Gastroesophageal sphincter (tissue), 4 donors: ENCODE measurements around the gene ITPK1. TPM values are rescaled to one million over a fixed set of nuclear protein-coding genes. Genes with fewer than 3 reads are reported as not detected.
"Not testable (repeated sequence)": the region's sequence is repeated elsewhere in the genome, so short reads cannot be mapped to it uniquely, and the experiment has no call there.

Experiments
- ATAC-seq: fragments of 150-250 bp; one replicate; pipeline ENCODE4 v1.9.1; 2016; ENCODE audit warnings: mild to moderate bottlenecking, moderate library complexity
- H3K27ac ChIP-seq, 4 donors: fragments of 200-600 bp; sonication (generic) in 3 of 4; 1 replicate in 3 of 4; 2 replicates in 1 of 4; pipeline ENCODE4 v1.5.1; 2016 to 2019
- H3K27me3 ChIP-seq: fragments of 200-600 bp; sonication (generic); one replicate; pipeline ENCODE4 v1.5.1; 2019
- H3K36me3 ChIP-seq, 2 donors: fragments of 200-600 bp; sonication (generic); one replicate each; pipeline ENCODE4 v1.5.1; 2019; ENCODE audit warnings: control low read depth in 1 of 2
- H3K4me1 ChIP-seq, 3 donors: fragments of 200-600 bp; sonication (generic); 1 replicate in 2 of 3; 2 replicates in 1 of 3; pipeline ENCODE4 v1.5.1; 2016 to 2019; ENCODE audit warnings: control low read depth in 2 of 3
- H3K4me3 ChIP-seq, 2 donors: fragments of 200-600 bp; sonication (generic); one replicate each; pipeline ENCODE4 v1.5.1; 2019; ENCODE audit warnings: mild to moderate bottlenecking in 1 of 2, moderate library complexity in 1 of 2
- H3K9me3 ChIP-seq, 3 donors: fragments of 200-600 bp; sonication (generic); one replicate each; pipeline ENCODE4 v1.5.1; 2017 to 2019; ENCODE audit warnings: control low read depth in 2 of 3
- EP300 ChIP-seq: sonication (generic); formaldehyde crosslinking; IDR thresholded peaks from one replicate; pipeline ENCODE4 v1.6.1; 2017; ENCODE audit warnings: antibody characterized with exemption, mild to moderate bottlenecking
- POLR2A ChIP-seq, 2 donors: fragments of 450-650 bp; IDR thresholded peaks; one replicate each; pipeline ENCODE4 v1.6.1; 2017; ENCODE audit warnings: antibody characterized with exemption in 2 of 2, mild to moderate bottlenecking in 2 of 2, moderate library complexity in 1 of 2
- POLR2AphosphoS5 ChIP-seq: sonication (generic); formaldehyde crosslinking; IDR thresholded peaks from one replicate; pipeline ENCODE4 v1.6.1; 2017; ENCODE audit warnings: antibody characterized with exemption
- WGBS, 2 donors: methylation state at CpG; one replicate each; pipeline ENCODE4 v1.1.5; 2018; ENCODE audit warnings: low coverage in 1 of 2; 5-methylcytosine and 5-hydroxymethylcytosine counted together
- total RNA-seq, 4 donors: library from RNA; depleted of rRNA; stranded (reverse); fragments of >200 nt; gene quantifications; one replicate each; pipeline ENCODE4 v1.1.0, GENCODE V29; 2016
- TF ChIP-seq, protein P1 (sequence below), 4 experiments: fragments of 200-600 bp in 2 of 4; fragments of 450-650 bp in 2 of 4; sonication (generic) in 1 of 4; IDR thresholded peaks; one replicate each; pipeline ENCODE4 v1.5.1; 2017 to 2019; ENCODE audit warnings: antibody characterized with exemption in 4 of 4, mild to moderate bottlenecking in 2 of 4, moderate library complexity in 2 of 4

Gene ITPK1
- total RNA-seq, 4 donors from 2014 or later, result 68.8 to 201 (median 134) TPM

DNA sequence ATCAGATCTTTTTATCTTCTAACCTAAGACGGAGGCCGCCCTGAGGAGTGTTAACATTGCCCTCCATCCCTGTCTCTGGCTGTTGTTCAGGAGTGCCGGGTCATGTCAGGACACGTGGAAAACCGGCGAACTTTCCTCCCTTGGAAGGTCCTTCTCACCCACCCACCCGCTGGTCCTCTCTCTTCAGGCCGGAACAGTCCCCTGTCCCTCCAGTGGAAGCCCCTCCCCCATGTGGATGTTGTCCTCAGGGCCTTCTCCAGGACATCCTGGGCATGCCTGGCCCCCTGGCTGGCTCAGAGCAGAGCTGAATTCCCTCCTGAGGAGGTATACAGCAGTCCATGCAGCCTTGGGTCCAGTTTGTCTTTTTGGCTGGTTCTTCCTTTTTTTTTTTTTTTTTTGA, 20.3 kb upstream of the ITPK1 start:
- Histone ChIP-seq H3K36me3 (no peaks in the 10 kb centered on the region), H3K27ac (no peak overlapping the region), H3K9me3 (no peaks in the 10 kb centered on the region), H3K4me1 (peaks cover 0 to 22% (median 0%) of the 10 kb centered on the region in 3 donors), H3K4me3 (no peak overlapping the region), H3K27me3 (no peaks in the 10 kb centered on the region)
- TF ChIP-seq POLR2A (IDR thresholded peaks at IDR 0.05), result no peak
- TF ChIP-seq POLR2AphosphoS5, result no peak
- TF ChIP-seq EP300, result no peak
- TF ChIP-seq, protein P1, sequence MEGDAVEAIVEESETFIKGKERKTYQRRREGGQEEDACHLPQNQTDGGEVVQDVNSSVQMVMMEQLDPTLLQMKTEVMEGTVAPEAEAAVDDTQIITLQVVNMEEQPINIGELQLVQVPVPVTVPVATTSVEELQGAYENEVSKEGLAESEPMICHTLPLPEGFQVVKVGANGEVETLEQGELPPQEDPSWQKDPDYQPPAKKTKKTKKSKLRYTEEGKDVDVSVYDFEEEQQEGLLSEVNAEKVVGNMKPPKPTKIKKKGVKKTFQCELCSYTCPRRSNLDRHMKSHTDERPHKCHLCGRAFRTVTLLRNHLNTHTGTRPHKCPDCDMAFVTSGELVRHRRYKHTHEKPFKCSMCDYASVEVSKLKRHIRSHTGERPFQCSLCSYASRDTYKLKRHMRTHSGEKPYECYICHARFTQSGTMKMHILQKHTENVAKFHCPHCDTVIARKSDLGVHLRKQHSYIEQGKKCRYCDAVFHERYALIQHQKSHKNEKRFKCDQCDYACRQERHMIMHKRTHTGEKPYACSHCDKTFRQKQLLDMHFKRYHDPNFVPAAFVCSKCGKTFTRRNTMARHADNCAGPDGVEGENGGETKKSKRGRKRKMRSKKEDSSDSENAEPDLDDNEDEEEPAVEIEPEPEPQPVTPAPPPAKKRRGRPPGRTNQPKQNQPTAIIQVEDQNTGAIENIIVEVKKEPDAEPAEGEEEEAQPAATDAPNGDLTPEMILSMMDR (IDR thresholded peaks at IDR 0.05), result no peak
- WGBS, 2 donors, result 67% methylated on average over 5 of the region's 8 CpGs; no CpG with 5 or more reads in 1 of the 2 donors
- no peak for ATAC-seq

DNA sequence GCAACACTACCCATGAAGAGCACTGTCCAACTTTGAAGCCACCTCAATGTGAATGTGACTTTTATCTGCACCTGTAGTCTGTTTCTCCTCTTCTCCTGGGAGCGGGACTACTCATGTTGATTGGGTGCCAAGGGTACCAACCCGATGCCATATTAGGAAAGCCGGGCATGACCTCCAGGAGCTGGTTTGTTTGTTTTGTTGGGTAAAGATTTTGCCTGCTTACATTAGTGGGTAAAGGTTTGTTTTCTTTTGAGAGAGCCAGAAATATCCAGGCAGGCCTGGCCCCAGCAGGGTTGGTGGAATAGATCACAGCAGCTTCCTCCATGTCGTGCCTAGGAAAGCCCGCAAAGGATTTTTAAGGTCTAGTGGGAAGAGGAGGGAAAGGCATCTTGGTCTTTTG, 19.7 kb upstream of the ITPK1 start:
- H3K36me3 ChIP-seq, result no peaks in the 10 kb centered on the region
- no peaks in the 10 kb centered on the region for H3K9me3 ChIP-seq
- TF ChIP-seq POLR2AphosphoS5 (no peak), EP300 (no peak), POLR2A (IDR thresholded peaks at IDR 0.05) (no peak)
- TF ChIP-seq, protein P1 (IDR thresholded peaks at IDR 0.05), result no peak
- 83 to 100% methylated on average over 1 of the region's 5 CpGs for WGBS, 2 donors
- H3K4me3 ChIP-seq, result no peak overlapping the region
- no peak for ATAC-seq
- H3K4me1 ChIP-seq, result peaks cover 0 to 22% (median 0%) of the 10 kb centered on the region in 3 donors
- H3K27ac ChIP-seq, result no peak overlapping the region
- no peaks in the 10 kb centered on the region for H3K27me3 ChIP-seq

DNA sequence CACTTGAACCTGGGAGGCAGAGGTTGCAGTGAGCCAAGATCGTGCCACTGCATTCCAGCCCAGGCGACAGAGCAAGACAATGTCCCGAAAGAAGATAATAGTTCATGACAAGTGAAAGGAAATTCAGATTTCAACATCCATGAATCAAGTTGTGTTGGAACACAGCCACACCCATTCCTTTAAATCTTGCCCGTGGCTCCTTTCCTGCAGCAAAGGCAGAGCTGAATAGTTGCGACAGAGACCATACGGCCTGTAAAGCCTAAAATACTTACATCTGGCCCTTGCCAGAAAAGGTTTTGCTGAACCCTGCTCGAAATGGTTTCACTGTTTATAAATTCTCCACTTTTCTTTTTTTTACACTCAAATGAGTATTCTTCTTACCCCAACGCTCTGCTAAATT, 17.7 kb upstream of the ITPK1 start:
- Histone ChIP-seq H3K9me3 (no peaks in the 10 kb centered on the region), H3K4me3 (no peak overlapping the region), H3K4me1 (peaks cover 0 to 22% (median 0%) of the 10 kb centered on the region in 3 donors), H3K27me3 (no peaks in the 10 kb centered on the region), H3K36me3 (no peaks in the 10 kb centered on the region), H3K27ac (peak overlapping the region in 3 of 4 donors; percentile 9 to 39 (median 17))
- 34 to 57% methylated on average over 6 of the region's 8 CpGs for WGBS, 2 donors
- peak; percentile 69 for ATAC-seq
- TF ChIP-seq EP300 (no peak), POLR2AphosphoS5 (peak; percentile 56)

DNA sequence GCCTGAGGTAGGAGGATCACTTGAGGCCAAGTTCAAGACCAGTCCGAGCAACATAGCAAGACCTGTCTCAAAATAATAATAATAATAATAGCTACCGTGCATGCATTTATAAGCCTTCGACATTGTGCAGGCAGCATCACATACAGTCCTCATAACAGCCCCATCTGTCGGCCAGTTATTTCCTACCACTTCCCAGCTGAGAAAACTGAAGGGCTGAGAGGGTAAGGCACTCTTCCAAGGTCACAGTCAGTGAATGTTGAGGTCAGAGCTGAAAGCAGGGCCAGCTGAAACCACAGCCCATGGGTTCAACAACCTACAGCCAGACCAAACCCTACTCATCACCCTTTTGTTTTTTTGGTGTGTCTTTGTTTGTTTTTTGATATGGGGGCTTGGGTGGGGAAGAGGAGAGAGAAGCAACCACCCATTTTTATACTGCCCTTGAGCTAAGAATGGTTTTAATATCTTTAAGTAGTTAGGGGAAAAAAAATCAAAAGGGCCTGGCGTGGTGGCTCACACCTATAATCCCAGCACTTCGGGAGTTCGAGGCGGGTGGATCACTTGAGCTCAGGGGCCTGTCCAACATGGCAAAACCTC, 16.8 kb upstream of the ITPK1 start:
- TF ChIP-seq POLR2AphosphoS5 (no peak), POLR2A (IDR thresholded peaks at IDR 0.05) (no peak), EP300 (no peak)
- TF ChIP-seq, protein P1 (IDR thresholded peaks at IDR 0.05), result peak in 3 of 4 experiments; percentile 15 to 52 (median 29)
- no peaks in the 10 kb centered on the region for H3K36me3 ChIP-seq
- no peak overlapping the region for H3K4me3 ChIP-seq
- H3K9me3 ChIP-seq, result no peaks in the 10 kb centered on the region
- H3K27me3 ChIP-seq, result no peaks in the 10 kb centered on the region
- H3K27ac ChIP-seq, result peak overlapping the region in 3 of 4 donors; percentile 9 to 39 (median 17)
- 40 to 67% methylated on average over 4 to 8 of the region's 8 CpGs for WGBS, 2 donors
- peaks cover 0 to 14% (median 0%) of the 10 kb centered on the region in 3 donors for H3K4me1 ChIP-seq
- ATAC-seq, result no peak

DNA sequence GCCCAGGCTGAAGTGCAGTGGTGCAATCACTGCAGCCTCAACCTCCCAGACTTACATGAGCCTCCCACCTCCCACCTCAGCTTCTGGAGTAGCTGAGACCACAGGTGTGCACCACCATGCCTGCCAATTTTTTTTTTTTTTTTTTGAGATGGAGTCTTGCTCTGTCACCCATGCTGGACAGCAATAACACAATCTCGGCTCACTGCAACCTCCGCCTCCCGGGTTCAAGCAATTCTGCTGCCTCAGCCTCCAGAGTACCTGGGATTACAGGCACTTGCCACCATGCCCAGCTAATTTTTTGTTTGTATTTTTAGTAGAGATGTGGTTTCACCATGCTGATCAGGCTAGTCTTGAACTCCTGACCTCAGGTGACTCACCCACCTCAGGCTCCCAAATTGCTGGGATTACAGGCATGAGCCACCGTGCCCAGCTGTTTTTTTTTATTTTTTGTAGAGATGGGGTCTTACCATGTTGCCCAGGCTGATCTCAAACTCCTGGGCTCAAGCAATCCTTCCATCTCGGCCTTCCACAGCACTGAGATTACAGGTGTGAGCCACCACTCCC, 15.6 kb upstream of the ITPK1 start:
- H3K9me3 ChIP-seq, H3K36me3 ChIP-seq, H3K4me3 ChIP-seq, H3K27me3 ChIP-seq, ATAC-seq, H3K27ac ChIP-seq: not testable (repeated sequence)
- WGBS, 2 donors, result 90 to 92% methylated on average over 5 of the region's 5 CpGs
- H3K4me1 ChIP-seq, result peaks cover 0 to 13% (median 0%) of the 10 kb centered on the region in 3 donors
